HG03159 (cell line): Measurements from ENCODE around the gene ZNF280D.

Experiments
- ATAC-seq: cut with Tn5 transposase; IDR thresholded peaks from one replicate; pipeline ENCODE4 v1.9.1; 2021; ENCODE audit warnings: mild to moderate bottlenecking, moderate library complexity; ENCODE audit not compliant: unreplicated experiment

ZNF280D gene

DNA sequence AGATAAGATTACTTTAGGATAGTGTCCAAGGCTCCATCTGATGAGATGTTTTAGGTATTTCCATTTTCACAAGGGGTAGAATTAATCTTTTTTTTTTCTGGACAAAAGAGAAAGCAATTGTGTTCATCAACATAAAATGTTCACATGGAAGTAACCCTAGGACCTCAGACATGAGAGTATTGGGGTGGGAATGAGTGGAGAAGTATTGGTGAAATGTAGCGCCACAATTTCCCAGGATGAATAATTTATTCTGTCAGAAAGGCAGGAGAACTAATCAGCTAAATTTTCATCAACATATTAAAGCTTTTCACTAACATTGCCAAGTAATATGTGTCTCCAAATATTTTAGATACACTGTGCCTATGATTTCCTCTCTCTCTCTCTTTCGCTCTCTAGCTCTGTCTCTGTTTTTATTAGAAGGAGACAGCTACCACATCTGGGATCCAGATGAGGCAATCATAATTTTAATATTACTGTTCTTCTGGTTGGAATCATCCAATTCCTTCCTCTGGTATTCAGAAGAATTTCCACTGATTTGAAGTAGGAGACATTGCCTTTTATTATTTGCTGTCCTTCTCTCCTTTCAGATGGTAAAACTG is 21.6 kb upstream of the ZNF280D start:
- ATAC-seq = no peak

DNA sequence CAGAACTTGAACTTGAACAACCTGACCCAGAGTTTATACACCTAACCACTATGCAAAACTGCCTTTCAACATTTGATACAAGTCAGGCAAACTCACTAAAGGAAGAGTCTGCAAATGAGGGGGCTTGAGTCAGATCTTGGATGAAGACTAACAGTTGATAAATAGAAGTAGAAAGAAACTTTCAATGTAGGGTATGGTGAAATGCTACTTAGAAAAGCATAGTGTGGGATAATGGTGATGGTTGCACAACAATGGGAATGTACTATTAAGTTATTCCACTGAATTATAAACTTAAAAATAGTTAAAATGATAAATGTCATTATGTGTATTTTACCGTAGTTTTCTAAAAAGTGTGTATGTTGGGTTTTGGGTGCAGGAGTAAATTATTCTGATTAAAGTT is 19.7 kb upstream of the ZNF280D start:
- no peak for ATAC-seq

DNA sequence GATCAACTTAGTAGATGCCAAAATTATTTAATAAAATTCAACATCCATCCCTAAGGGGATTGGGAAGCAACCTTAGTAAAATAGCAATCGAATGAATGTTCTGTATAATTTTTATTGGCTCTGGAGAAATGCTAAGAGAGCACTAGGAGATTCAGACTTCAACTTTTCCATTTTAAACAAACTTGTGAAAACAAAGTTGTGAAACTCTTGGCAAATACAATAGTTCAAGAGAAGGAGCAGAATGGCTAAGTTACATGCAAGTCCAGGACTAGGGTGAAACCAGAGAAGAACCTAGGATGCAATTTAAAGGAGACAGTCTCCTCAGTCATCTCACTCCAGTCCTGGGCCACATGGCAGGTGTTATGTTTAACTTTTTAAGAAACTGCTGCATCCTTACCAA is 16.7 kb upstream of the ZNF280D start:
- ATAC-seq = no peak

DNA sequence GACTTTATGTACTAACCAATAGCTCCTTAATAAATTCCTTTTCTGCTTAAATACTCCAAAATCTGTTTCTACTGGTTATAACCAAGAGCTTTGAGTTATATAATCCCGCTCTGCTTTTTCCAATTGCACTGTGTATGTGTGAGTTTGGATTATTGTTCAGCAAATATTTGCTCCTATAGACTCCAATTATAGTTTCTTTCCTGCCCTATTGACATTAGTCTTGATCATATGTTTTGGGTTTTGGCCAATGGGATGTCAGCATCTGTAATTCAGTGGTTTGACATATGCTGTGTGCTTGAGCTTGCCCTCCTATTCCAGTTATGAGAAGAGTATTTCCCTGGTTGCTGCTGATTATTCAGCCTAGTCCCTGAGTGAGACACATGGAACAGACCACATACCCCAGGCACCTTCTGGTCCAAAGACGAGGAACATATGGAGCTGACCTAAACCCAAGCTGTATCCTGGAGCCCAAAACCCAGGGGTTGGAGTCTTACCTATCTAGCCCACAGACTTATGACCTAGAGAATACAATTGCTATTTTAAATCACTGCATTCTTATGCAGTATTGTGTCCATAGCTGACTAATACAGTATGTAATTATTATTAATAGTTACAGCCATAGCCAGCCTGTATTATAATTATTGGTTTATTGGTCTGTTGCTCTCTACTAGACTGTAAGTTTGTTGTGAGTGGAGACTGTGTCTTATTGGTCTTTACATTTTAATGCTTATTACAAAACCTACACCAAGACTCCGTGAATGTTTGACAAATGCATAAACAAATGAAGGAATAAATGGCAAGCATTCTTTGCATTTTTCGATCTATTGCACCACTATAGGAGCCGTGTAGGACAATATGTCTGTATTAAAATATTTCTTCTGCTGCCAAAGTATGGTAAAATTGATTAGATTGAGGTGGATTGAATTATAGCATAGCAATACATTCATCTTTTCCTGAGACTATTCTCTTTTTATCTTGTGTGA is 11.7 kb upstream of the ZNF280D start:
- ATAC-seq = no peak

DNA sequence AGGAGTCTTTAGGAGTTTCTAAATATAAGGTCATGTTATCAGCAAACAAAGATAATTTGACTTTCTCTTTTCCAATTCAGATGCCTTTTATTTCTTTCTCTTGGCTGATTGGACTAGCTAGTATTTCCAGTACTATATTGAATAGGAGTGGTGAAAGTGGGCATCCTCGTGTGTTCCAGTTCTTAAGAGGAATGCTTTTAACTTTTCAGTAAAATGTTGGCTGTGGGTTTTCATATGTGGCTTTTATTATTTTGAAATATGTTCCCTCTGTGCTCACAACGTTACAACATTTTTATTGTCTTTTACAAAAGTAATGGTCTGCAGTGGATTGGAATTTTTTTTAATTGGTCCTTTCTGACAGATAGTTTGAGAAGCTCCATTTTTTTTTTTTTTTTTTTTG is 8.2 kb upstream of the ZNF280D start:
- ATAC-seq = no peak

DNA sequence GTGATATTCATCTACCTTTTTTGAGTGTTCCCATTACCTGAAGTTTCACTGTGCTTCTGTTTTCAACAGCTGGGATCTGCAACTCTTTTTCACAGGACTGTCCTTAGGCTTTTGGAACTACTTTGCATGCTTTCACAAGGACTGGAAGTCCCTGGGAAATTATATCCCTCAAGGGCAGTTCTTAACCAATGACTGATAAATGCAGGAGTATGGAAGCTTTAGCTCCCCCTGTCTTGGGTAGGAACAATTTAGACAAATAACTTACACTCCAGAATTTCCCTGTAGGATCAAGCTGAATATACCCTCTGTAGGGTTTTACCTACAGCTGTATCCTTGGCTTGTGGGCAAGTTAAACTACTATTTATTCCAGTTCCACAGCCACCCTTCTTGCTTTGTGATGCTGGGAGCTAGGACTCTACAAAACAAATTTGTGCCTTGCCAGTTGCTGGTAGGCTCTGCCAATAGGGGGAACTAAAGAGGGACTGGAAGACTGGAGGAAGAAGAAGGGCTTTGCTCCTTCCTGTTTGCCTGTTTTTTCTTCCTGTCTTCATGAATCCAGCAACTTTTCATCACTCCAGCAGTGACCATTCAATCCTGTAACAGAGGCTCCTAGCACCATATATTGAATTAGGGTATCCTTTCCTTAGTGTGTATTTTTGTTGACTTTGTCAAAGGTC is 6.8 kb upstream of the ZNF280D start:
- ATAC-seq = no peak

DNA sequence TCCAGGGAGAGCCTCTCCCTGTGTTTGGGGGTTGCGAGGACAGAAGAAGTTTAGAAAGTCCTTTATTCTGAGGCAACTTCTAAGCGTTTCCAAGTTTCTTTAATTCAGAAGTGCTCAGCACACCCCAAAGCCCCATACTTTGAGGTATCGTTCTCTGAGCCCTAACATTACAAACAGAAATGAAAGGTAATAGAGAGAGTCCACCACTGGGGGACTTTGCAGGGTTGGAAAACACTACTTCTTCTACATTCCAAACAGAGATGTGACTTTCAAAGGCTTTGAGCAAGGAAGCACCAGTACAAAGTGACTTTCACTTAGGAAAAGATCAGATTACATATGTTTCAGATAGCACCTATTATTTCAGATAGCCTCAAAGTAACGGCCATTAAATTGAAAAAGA is 6.2 kb upstream of the ZNF280D start:
- ATAC-seq = no peak

DNA sequence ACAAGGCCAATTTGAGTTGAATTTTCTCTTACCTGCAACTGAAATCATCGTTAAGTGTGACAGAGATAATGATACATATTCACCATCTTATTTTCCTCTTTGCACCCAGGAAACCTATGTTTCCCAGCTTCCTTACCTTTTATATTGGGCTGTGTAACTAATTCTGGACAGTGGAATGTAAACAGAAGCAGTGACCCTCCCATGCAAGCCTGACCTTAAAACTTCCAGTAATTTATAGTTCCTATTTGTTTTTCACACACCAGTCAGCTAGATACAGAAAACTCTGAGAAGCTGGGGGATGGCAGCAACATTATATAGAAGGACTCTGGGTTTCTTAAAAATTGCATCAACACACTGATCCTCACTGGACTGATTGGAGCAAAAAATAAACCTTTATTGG is 4.5 kb upstream of the ZNF280D start:
- ATAC-seq = no peak

DNA sequence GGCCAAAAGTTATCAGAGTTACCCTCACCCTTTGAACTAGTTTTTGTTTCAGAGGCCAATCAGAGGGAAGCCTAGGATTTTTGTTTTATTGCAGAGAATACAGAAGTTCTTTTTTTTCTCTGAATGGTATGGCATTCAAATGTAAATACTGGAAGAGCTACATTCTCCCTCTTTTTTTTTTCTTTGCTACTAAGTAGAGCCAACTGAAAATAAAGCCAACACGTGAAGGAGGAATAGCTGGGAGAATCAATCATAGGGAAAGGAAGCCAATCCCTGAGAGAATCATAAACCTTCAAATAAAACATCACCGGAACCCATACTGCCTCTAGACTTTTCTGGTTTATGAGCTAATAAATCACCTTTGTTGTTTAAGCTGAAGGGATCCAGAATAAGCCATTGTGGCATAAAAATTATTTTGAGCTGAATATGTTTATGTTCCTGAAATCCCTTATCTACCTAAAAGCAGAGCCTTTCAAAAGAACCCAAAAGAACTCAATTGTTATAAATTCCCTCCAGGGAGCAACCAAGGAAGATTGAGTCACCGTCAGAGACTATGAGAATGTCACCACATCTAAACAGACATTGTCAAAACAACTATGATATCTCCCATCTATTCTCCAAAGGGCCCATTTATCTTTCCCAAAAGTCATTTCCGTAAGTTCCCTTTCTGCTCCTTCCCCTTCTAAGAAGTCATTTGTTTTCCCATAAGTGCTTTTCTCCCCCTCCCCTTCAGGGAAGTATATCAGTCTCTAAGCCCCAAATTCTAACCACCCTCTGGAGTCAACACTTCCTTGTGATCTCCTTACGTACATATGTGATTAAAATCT is 3.8 kb upstream of the ZNF280D start:
- no peak for ATAC-seq

DNA sequence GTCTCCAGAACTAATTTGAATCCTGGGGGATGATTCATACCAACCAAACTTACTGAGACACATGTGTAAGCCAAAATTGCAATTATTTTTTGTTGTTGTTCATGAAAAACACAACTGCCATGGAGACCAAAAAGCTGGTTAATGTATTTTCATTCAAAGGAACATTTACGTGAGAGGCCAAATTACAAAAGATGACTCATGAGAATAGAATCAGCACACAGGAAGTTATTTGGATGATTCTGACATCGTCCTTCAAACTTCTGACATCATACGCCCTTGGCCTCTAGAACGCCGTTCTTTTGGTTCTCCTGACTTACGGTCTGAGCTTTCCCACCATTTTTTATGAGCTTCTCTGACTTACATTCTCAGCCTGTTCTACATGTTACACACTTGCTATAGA is 3.0 kb upstream of the ZNF280D start:
- ATAC-seq = no peak

DNA sequence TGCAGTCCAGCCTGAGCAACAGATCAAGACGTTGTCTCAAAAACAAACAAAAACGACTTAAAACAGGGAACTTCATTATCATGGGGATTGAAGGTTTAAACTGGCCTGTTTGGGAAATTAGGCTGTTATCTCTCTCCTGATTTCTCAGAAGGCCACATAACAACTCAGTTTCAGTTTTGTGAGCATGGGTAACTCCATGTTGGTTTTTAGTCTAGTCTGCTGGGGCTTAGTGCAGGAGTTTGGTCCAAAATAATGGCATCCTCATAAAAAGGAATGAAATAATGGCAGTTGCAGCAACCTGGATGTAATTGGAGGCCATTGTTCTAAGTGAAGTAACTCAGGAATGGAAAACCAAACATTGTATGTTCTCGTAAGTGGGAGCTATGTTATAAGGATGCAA is 2.3 kb upstream of the ZNF280D start:
- no peak for ATAC-seq

DNA sequence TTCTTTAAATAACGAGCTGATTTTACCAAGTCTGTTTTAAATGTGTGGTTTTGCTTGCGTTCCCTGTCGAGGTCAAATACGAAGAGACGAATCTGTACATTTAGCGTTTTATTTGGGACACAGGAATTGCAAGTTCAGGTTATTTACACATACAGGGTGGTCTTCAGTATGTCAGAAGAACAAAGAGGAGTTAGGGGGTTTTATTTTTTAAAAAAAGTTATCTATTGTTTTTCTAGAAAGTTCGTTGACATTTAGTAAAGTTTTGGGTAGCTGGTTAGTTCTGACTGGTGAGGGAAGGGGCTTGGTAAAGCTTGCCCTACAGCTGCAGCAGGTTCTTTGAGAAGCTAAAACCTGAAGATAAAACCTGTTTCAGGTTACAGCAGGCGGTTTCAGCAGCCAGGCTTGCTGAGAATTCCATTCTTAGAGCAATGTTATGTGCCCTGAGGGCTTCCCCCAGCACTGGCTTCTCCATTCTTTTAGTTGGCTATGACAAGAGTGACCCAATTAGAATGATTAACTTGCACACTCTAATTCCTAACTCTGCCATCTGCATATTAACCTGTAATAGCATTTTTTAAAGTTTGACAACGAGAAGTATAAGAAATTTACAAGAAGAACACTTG is 815 bp upstream of the ZNF280D start:
- no peak for ATAC-seq

DNA sequence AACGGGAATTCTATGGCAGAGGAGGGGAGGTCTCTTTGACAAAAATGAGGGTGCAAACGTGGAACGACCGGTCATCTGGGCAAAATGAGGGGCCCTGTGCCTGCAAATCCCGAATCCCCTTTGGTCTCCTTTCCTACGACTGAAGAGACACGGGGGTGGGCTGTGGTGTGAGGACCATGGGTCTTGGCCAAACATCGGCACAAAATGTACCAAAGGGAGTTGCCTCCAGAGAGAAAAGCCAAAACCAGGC is 498 bp downstream of the ZNF280D start:
- ATAC-seq = no peak

DNA sequence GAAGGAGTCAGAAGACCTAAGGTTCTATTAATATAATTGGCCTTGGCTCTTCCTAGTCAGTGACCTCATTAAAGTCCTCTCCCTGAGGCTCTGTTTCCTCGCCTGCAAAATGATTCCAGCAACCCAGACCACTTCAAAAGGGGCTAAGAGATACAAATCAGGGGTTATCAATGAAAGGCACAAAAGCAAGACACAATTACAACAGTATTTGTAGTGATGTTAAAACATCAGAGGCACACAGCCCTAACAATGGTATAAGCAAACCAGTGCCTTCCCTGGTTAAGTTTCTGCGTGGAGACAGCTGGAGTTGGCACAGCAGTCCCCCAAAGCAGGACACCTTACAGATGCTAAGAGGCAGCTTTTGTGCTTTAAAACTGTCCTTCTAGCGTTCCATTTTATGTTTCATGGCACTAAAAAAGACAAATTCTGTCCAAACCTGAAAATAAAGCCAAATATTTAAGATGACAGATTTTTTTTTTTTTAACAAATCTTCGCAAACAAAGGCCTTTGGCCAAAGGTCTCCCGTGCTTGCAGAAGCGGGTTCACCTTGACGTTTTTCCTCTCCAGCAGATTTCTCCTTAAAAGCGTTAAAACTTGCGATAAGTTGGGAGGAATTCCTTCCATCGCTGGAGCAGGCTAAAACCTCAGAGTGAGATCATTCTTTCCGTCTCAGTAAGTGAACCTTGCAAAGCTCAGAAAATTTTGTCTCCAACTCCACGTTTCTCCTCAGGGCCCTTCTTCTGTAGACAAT is 999 bp downstream of the ZNF280D start:
- no peak for ATAC-seq

DNA sequence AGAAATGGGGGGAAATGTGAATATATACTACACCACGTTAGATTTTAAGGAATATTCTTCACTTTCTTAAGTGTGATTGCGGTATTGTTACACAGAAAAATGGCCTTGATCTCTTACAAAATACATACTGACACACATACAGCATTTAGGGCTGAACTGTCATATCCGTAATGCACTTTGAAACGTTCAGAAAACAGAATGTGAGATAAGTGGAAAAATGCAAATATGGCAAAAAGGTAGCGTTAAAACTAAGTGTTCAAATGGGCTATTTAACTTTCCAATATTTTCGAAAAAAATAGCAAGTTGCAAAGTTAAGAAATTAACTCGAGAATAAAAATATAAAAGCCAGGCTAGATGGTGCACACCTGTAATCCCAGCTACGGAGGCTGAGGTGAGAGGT is 1.8 kb downstream of the ZNF280D start:
- no peak for ATAC-seq

DNA sequence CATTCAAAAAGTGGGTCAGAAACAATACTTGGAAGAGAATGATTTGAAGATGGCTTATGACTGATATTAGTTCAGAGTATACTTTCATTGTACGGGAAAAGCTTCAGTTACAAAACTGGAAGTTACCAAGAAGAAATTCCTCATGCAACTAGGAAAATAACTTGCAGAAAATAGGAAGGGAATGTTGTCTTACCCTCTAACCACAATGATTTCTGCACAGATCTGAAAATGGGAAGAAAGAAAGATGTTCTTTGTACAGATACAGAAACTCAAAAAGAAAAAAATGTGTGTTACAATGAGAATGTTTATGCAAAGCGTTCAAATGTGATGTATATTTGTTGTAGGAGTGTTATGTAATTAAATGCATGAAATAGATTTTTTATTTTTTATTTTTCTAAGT is 3.7 kb downstream of the ZNF280D start:
- ATAC-seq = no peak

DNA sequence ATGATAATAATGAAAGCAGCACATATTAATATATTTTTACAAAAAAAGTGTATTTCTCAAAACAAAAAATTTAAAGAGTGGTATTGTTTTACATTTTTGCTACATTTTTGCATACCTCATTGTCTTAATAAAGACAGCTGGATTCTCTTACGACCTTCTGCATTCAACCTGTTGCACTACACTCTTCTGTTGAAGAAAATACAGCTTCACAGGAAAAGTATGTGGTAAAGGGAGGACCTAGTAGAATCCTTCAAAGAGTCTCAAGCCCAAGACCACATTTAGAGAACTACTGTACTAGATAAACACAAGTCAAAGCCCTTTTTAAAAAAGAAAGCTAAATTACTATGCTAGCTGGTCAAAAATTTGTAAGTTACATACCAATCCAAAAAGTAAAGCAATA is 7.9 kb downstream of the ZNF280D start:
- ATAC-seq = no peak

DNA sequence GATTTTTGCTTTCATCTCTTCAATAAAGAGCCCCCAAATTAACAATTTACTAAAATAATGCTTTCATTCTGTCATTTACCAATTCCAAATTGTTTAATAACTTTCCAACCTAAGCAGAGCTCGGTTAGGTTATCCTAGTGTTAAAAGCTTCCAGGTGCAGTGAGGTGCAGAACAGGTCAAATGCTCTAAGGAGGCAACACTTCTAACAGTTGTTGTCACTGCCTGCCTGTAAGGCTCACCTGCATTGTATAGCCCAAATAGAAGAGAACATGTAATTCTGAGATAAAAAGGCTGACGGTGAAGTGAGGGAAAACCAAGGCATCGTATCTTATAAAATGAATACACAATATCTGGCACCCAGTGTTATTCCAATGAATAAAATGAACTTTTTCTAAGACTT is 9.1 kb downstream of the ZNF280D start:
- no peak for ATAC-seq

DNA sequence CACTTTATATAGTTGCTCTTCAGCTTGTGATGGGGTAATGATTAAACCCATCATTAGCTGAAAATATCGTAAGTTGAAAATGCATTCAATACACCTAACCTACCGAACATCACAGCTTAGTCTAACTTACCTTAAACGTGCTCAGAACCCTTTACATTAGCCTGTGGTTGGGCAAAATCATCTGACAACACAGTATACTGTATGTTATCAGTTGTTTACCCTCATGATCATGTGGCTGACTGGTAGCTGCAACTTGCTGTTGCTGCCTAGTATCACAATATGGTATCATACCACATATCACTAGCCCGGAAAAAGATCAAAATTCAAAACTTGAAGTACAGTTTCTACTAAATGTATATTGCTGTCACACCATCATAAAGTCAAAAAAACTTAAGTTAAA is 9.5 kb downstream of the ZNF280D start:
- ATAC-seq = no peak
